SK-N-MC (cell line): Measurements from ENCODE around the gene LHB.

ENCODE experiments used
- EZH2 ChIP-seq: fragments of 200-600 bp; sonication (generic); IDR thresholded peaks from one replicate; pipeline ENCODE4 v1.6.1; 2017; ENCODE audit warnings: antibody characterized with exemption
- POLR2AphosphoS5 ChIP-seq: IDR thresholded peaks from 2 replicates; pipeline ENCODE4 v1.6.1; 2012; ENCODE audit warnings: mild to moderate bottlenecking, low read depth, low read length, borderline replicate concordance

DNA sequence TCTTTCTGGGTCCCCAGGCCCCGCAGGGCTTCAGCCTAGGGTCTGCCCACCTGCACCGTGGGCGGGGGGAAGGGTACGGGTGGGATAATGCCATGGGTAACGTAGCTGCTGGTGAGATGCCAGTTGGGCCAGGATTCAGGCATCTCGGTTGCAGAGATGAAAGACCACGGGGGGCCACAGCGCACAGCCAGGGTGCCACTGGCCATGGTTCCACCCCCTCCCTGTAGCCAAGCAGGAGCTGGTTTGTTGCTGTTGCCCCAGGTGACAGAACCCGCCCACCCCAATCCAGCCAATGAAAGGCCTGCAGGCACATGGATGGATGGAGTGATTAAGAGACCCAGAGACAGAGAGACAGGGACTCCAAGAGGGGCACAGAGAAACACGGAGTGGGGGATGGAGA lies 41.7 kb upstream of the LHB start:
- no peak for TF ChIP-seq EZH2
- TF ChIP-seq POLR2AphosphoS5 = no peak
